GM21619 (cell line): ENCODE measurements around the gene PGA5.

Source experiments
- ATAC-seq: cut with Tn5 transposase; IDR thresholded peaks from one replicate; pipeline ENCODE4 v1.9.1; 2021; ENCODE audit not compliant: unreplicated experiment

PGA5 gene

DNA sequence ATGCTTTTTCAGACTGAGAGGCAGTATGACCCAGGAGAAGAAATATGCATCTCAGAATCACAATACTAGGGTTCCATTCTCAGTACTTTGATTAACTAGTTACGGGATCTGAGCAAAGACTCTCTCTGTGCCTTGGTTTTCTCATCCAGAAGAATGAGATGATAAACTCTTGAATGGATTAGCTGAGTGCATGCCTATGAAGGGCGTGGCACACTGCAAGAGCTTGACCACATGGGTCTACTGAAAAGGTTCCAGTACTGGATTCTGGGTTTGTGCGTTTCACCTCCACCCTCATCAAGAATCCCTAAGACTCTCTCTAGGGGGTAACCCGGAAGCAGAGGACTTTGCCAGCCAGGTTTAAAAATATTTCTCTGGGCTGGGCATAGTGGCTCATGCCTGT, 25.6 kb downstream of the PGA5 start:
- ATAC-seq: no peak

DNA sequence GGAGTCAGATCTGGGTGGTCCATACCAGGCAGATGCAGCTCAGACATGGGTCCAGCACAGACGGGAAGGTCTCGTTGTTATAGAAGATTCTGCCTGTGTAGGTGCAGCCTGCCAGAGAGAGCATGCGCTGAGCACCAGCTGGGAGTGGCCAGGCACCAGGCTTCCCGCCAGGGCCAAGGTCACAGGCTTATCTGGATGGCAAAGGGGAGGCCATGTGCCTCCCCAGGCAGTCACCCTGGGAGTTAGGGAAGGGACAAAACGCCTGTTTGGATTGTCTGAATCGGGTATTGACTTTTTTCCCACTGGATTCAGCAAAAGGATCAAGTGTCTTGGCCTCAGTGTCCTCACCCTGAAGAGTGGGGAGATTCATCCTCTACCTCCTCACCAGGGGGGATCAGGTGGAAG, 26.5 kb downstream of the PGA5 start:
- no peak for ATAC-seq

DNA sequence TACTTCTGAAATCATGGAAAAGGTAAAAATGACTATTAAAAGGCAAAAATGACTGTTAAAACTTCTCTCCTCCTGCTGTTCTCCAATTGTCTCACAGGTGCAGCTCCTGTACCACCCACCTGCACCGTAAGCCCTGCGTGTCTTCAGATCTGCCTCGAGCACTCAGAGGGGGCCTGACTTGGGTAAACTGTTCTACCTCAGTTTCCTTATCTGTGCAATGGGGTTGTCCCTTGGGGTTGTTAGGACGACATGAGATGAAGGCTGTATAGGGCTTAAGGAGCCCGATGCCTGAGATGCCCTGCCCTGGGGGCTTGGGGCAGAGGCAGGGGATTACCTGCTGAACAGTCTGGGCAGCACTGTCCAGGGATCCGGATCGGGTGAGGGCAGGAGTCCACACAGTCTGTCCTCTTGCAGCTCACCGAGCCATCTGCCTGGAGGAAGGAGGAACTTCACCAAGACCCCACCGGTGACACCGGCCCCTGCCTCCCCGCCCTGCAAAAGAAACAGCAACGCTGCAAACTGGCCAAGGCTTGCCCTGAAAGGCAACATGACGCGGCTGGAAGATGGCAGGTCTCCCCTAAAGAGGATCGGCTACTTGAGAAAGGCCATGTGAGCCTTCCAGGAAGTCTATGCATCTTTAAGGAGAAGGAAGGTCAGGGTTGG, 27.7 kb downstream of the PGA5 start:
- ATAC-seq: no peak

DNA sequence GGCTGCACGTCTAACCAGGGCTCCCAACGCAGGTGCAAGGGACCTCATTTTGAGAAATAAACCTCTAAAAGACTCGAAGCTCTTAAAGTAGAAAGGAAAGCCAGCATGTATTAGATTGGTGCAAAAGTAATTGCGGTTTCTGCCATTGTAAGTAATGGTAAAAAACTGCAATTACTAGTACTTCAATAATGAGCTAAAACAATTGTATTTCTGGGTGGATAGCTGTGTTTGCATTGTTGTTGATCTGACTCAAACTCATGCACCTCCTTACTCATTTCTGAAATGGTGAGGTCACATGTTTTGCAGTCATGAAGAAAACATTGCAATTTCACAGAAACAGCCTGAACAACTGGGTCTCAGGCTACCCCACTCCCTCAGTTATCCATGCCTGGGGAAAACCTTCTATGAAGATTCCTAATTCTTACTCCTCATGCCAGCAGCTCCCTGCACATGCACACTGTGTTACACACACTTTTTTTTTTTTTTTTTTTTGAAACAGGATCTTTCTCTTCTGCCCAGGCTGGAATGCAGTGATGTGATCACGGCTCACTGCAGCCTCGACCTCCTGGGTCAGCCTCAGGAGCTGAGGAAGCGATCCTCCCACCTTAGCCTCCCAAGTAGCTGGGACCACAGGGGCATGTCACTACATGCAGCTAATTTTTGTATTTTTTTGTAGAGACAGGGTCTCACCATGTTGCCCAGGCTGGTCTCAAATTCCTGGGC, 29.5 kb downstream of the PGA5 start:
- ATAC-seq: no peak

DNA sequence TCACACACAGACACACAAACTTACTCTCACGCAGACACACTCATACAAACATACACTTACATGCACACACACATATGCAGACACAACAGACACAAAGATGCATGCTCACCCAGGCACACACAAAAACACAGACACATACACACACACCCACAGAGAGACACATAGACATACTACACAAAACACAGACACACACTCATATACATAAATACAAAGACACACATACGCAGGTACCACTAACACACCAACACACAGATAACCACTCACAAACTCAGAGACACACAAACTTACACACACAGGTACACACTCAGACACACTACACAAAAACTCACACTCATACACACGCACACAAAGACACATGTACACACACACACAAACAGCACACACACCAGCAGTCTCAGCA, 31.8 kb downstream of the PGA5 start:
- no peak for ATAC-seq

DNA sequence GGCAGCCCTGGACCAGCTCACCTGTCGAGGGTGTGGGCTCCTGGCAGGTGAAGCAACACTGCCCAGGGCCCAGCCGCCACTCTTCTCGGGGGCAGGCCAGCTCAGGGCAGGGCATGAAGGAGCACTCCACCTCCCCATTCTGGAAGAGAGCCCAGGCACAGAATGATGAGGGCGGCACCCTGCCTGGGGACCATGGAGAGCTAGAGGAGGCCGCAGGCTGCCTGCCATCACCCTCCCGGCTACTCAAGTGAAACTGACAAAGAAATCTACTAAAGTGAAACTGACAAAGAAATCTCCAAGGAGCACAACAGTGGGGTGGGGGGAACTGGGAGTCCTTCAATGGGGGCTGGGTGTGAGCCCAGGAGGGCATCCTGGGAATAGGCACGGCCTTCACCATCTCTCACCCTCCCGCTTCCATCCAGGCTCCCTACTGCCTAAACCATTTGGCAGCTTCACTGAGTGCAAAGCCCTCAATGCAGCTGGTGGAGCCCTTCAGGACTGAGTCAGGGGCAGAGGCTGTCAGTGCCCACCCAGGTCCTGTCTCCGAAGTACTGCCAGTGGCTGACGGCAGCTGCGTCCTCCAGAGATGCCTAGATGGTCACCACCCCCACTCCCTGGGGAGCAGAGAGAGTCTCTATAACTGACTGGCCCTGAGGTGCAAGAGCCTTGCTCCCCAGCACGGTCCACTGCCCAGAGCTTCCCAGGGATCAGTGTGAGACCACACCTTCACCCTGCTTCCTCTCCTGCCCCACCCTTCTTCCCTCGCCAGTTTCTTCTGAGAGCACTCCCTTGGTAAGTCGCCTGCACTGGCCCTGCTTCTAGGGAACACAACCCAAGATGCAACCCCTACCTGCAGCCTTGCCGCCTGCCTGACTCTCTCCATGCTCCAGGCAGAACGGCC, 32.5 kb downstream of the PGA5 start:
- no peak for ATAC-seq

DNA sequence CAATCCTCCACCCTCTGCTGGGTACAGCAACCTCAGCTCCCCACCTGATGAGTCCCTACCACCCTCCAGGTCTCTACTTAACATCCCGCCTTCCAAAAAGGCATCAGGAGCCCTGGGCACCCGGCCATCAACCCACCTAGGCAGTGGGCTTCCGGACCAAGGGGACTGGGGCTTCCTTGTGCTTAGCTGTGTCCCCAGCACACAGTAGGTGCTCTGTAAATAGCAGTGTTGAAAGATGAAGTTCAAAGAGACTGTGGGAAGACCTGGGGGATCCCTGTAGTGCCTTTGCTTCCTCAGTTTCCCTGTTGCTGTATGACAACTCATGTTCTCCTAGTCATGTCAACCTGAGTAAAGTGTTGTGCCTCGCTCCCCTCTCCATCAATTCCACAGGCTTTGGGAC, 33.1 kb downstream of the PGA5 start:
- ATAC-seq: no peak

DNA sequence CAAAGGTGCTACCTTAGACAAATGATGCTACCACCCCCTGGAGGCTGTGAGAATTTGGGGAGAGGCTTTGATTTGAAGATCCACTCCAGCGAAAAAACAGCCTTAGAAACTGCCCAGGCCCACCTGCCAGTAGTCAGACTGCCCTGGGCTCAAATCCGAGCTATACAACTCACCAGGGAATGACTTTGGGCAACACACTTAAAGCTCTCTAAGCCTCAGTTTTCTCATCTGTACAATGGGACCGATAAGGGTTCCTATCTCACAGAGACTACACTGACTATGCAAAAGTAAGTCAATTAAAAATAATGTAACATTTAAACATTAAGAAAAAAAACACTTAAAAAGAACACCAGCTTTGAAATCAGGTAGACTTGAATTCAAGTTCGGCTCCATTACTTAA, 34.2 kb downstream of the PGA5 start:
- no peak for ATAC-seq

DNA sequence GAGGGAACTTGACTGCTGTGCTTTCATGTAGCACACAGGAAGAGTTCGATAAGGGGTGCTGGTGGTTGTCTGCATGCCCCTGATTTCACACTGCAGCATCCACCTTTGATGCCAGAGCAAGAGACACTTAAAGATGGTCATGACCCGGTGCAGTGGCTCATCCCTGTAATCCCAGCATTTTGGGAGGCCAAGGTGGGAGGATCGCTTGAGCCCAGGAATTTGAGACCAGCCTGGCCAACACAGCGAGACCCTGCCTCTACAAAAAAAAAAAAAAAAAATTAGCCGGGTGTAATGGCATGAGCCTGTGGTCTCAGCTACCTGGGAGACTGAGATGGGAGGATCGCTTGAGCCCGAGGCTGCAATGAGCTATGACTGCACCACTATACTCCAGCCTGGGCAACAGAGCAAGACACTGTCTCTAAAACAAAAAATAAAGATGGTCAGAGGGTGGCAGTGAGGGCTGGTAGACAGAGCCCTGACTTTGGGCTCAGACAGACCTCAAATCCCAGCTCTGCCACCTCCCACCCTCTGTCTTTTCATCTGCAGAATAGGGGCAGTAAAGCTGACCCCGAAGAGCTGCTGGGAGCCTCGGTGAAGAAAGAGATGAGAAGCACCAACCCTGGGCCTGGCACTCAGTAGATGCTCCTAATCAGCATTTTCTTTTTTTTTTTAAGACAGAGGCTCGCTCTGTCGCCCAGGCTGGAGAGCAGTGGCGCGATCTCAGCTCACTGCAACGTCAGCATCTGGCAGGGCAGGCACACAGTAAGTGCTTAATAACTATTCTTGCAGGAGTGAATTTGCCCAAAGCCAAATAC, 36.4 kb downstream of the PGA5 start:
- ATAC-seq: no peak

DNA sequence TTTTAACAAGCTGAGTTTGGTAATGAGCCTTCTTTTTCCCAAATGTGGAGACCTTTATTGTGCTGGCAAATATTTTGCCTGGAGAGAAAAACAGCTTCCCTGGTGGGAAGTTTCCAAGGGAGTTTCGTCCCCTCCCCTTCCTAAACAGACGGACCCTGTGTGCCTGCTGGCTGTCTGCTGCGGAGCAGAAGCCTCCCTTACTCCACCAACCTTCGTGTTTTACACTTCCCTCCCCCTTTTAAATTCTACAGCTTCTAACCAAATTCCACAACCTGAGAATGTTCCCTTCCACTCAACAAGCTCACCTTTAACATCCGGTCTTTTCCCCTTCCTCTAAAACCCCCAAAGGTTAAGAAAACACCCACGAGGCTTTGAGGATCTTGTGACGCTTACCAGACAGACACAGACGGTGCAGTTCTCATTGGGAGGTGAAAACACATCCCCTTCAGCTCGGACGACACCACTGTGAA, 37.1 kb downstream of the PGA5 start:
- ATAC-seq: no peak

DNA sequence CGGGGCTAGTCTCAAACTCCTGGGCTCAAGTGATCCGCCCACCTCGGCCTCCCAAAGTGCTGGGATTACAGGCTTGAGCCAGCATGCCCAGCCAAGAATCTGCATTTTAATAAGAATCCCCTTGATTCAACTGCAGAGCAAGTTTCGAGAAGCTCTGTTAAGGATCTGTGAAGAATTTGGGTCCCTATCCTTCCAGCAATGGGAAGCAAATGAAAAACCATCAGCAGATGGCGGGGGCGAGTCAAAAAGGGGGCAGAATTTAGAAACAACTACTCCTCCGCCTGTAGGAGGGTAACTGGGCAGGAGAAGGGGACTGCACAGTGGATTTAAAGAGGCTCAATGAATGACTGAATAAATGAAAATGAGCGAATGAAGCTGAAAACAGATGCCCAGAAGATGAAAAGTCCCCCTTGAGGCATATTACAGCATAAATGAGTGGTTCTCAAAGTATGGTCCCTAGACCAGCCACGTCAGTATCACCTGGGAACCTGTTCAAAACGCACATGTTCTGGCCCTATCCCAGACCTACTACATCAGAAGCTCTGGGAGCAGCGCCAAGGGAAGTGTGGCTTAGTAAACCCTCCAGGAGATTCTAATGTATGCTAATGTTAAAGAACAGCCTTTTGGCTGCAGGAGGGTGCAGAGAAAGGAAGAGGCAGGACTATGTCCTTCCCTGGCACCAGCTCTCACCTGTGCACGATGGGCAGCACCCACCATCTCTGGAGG, 39.1 kb downstream of the PGA5 start:
- ATAC-seq: no peak

DNA sequence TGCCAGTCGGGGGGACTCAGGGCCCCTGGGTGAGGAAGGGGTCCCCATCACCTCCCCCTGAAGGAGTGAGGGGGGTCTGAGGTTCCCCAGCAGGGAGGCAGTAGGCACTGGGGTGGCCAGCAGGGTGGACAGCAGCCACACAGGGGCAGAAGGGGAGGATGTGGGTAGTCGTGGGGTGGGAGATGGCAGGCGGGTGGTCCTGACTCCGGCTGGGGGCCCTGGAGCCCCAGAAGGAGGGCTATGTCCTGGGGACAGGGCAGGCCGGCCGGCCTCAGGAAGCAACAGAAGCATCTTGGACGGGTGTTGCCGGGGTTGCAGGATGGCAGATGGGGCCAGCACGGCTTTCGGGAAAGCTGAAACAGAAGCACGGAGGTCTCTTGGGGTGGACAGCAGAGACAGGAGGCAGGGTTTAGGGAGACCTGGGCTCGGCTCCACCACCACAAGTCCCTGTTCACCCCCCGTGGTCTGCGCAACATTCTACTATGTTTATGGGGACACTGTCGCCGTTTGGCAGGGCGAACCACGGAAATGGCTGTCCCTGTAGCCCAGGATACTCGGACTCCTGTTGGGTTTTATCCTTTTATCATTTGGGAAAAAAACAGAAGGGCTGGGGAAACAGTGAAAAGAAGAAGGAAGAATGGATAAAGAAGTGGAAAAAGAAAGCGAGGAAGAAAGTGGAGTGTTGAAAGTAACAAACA, 40.1 kb downstream of the PGA5 start:
- no peak for ATAC-seq

DNA sequence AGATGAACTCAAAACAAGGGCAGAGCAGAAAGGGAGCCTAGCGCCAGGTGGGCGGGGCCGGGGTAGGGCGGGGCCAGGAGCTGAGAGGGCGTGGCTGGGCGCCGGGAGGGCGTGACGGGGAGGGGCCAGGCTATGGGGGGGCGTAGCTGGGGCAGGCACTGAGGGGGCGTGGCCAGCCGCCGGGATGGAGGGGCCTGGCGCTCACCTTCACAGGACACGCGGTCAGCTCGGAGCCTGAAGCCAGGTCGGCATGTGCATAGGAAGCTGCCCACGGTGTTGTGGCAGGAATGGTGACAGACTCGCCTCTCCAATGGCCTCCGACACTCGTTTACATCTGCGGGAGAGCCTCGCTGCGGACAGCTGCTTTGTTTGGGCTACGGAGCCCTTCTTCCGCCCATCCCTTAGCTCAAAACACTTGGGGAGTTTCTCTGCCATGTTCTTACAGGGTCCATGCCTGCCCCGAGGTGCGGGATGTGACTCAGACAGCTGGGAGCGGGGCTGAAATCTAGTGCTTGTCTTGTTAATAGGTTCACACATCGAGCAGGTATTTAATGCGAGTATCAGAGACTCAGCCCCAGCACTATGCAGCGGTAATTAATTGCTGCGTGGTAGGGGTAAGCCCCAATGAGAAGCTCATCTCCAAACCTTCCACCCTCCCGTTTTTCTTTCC, 40.7 kb downstream of the PGA5 start:
- ATAC-seq: no peak

DNA sequence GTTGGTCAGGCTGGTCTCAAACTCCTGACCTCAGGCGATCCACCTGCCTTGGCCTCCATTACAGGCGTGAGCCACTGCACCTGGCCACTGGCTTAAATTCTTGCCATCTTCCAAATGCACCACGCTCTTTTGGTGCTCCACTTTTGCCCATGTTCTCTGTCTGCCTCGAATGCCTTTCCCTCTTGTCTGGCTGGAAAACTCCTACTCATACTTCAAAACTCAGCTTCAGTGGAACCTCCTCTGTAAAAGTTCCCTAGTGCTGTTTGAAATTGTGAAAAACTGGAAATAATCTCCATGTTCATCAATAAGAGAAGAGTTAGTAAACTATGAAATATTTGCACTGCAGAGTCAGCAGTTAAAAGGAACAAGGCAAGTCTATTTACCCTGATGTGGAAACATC, 42.6 kb downstream of the PGA5 start:
- no peak for ATAC-seq

DNA sequence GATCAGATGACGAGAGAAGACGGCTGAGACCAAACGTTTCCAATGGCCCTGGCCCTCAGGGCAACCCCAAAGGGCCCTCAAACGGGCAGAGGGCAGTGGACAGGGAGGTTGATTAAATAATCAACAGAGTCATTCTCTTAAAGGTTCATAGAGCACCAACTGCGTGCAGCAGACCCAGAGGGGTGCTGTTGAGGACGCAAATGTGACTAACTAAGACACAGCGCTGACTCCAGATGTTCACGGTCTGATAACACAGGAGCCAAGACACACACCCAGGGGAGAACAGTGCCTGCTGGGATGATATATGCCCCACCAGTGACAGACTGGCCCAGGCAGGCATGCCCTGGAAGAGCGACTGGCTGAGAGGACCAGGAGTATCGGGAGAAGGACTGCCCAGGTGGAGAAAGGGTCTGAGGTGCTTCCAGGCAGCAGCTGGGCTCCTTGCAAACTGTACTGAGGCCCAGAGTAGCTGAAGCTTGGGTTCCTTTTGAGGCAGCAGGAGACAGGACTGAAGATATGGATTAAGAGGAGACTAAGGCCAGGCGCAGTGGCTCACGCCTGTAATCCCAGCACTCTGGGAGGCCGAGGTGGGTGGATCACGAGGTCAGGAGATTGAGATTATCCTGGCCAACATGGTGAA, 46.5 kb downstream of the PGA5 start:
- ATAC-seq: no peak

DNA sequence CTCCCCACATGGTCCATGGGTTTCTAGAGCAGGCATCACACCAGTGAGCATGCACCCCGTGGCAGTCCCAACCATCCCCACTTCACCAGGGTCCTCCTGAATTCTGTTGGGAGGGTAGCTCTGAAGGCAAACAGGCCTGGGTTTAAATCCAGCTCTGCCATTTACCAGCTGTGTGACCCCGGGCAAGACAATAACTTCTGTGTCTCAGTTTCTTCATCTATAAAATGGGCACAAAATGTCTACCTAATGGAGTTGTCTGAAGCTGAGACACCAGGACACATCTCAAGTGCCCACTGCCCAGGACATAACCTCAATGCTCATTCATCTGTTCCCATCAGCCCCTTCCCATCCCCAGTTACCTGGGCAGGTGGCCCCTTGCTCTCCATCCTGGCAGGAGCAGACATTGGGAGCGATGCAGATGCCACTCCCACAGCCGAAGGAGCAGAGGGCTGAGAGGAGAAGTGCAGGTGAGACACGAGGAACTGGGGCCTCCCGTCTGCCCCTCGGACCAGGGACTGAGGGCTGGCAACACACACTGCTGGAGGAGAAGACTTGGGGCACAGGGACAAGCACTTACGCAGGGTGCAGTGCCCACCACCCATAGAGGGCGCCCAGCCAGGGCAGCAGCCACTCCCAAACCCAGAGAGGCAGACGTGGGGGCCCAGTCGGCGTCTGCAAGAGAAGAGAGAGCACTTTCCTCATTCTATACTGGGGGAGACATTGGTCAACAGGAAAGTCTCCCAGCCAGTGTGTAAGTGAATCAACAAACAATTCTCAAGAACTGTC, 50.1 kb downstream of the PGA5 start:
- no peak for ATAC-seq

DNA sequence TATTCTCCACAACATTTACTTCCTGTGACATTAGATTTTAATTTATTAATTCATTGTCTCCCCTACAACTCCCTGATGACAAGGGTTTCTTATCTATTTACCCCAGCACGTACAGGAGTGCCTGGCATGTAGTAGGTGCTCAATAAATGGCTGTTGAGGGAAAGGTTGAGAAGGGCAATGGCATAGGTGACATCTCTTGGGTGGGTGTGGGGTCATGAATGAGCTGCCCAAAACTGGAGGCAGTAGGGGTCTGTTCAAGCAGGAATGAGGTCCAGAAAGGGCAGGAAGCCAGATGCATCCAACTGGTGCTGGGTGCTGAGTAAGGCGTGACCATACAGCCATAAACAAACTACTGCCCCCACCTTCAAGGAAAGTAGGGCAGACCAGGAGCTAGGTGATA, 51.4 kb downstream of the PGA5 start:
- ATAC-seq: no peak
